Keratinocyte (primary cell): Measurements from ENCODE around the gene NEU4. TPM values are rescaled to one million over a fixed set of nuclear protein-coding genes. Genes with fewer than 3 reads are reported as not detected.

Source experiments
- DNase-seq: peaks from one replicate; pipeline ENCODE4 v3.0.0-alpha.2; 2011; ENCODE audit warnings: low read depth, missing footprints, low spot score
- FAIRE-seq: peaks from 2 replicates; lab custom pipeline; 2011; peaks lifted over from hg19 to GRCh38; lab: Jason Lieb, UNC
- H2AFZ ChIP-seq: 2 replicates; pipeline ENCODE4 v1.6.0; 2012; ENCODE audit warnings: low read length, control low read depth, inconsistent platforms; ENCODE audit not compliant: control insufficient read depth
- H3K27ac ChIP-seq: 2 replicates; pipeline ENCODE4 v1.5.1; 2011; ENCODE audit warnings: low read length; ENCODE audit not compliant: control insufficient read depth, insufficient read depth
- H3K27me3 ChIP-seq: 3 replicates; pipeline ENCODE4 v1.6.0; 2011; ENCODE audit warnings: low read length; ENCODE audit not compliant: control insufficient read depth, insufficient read depth; ENCODE audit errors: extremely low read depth
- H3K36me3 ChIP-seq, 2 experiments: 2 replicates in 1 of 2; 3 replicates in 1 of 2; pipeline ENCODE4 v1.5.1; 2011; ENCODE audit warnings: low read length in 2 of 2, mild to moderate bottlenecking in 1 of 2; ENCODE audit not compliant: control insufficient read depth in 2 of 2, insufficient read depth in 2 of 2; ENCODE audit errors: extremely low read depth in 1 of 2
- H3K4me1 ChIP-seq: 3 replicates; pipeline ENCODE4 v1.5.1; 2011; ENCODE audit warnings: low read length; ENCODE audit not compliant: control insufficient read depth, insufficient read depth; ENCODE audit errors: extremely low read depth
- H3K4me2 ChIP-seq: 3 replicates; pipeline ENCODE4 v1.6.0; 2011; ENCODE audit warnings: low read depth, low read length; ENCODE audit not compliant: control insufficient read depth, insufficient read depth; ENCODE audit errors: extremely low read depth
- H3K4me3 ChIP-seq, 3 experiments: fragments of 200-600 bp in 1 of 3; sonication (generic) in 1 of 3; 2 replicates in 2 of 3; 3 replicates in 1 of 3; pipeline ENCODE4 v1.5.1; 2011 to 2016; ENCODE audit warnings: low read length in 3 of 3, mild to moderate bottlenecking in 3 of 3, control low read depth in 2 of 3, inconsistent platforms in 1 of 3, low read depth in 1 of 3, mixed read lengths in 1 of 3, mixed run types in 1 of 3, moderate library complexity in 1 of 3; ENCODE audit not compliant: control insufficient read depth in 2 of 3, insufficient read depth in 2 of 3; ENCODE audit errors: extremely low read depth in 1 of 3
- H3K79me2 ChIP-seq: 2 replicates; pipeline ENCODE4 v1.6.0; 2012; ENCODE audit warnings: low read length; ENCODE audit not compliant: control insufficient read depth, insufficient read depth
- H3K9ac ChIP-seq: 3 replicates; pipeline ENCODE4 v1.6.0; 2011; ENCODE audit warnings: low read length; ENCODE audit not compliant: control insufficient read depth, insufficient read depth; ENCODE audit errors: extremely low read depth
- H3K9me1 ChIP-seq: 3 replicates; pipeline ENCODE4 v1.6.0; 2011; ENCODE audit warnings: low read length; ENCODE audit not compliant: control insufficient read depth, insufficient read depth; ENCODE audit errors: extremely low read depth
- H3K9me3 ChIP-seq: 2 replicates; pipeline ENCODE4 v1.5.1; 2012; ENCODE audit warnings: low read depth, low read length; ENCODE audit not compliant: control insufficient read depth
- H4K20me1 ChIP-seq: 3 replicates; pipeline ENCODE4 v1.6.0; 2011; ENCODE audit warnings: low read length; ENCODE audit not compliant: control insufficient read depth, insufficient read depth; ENCODE audit errors: extremely low read depth
- CTCF ChIP-seq, 3 experiments: IDR thresholded peaks in 1 of 3; conservative IDR thresholded peaks in 1 of 3; optimal IDR thresholded peaks in 1 of 3; 2 replicates in 2 of 3; 3 replicates in 1 of 3; pipeline versions ENCODE3 to v1.5.1; 2011; ENCODE audit warnings: low read length in 3 of 3, mild to moderate bottlenecking in 3 of 3, moderate library complexity in 2 of 3, control low read depth in 1 of 3, inconsistent platforms in 1 of 3; ENCODE audit not compliant: insufficient read depth in 2 of 3; ENCODE audit errors: extremely low read depth in 1 of 3
- EZH2 ChIP-seq: IDR thresholded peaks from one replicate; pipeline ENCODE4 v1.6.1; 2012; ENCODE audit warnings: inconsistent platforms, mild to moderate bottlenecking, low read length, moderate library complexity
- dilution Hi-C: fragments of 300-500 bp; cut with MboI; formaldehyde crosslinking; loops from one replicate; pipeline ENCODE4 v1.7.0; 2020; ENCODE audit warnings: low sequenced_read_pairs; ENCODE audit not compliant: extremely low pct_ligation_motif_present
- polyA plus RNA-seq, 5 experiments: library from polyadenylated mRNA; depleted of rRNA in 3 of 5; stranded (reverse) in 3 of 5; stranded (forward) in 1 of 5; unstranded in 1 of 5; fragments of >200 nt; gene quantifications; 1 replicate in 1 of 5; 2 replicates in 3 of 5; 3 replicates in 1 of 5; pipeline versions ENCODE4 v1.2.1 to v1.2.3, GENCODE V29; 2011 to 2012; ENCODE audit warnings: missing spikeins in 2 of 5, low read depth in 1 of 5, low replicate concordance in 1 of 5

The NEU4 gene
- polyA plus RNA-seq, 1 donor (not counting 4 experiments of a cell fraction or from before 2014, with no cell fraction given) = not detected

GRCh38 chr2:241801611-241802420 is 7.2 kb upstream of the NEU4 start:
- FAIRE-seq = no peak
- Histone ChIP-seq H2AFZ (no peak overlapping the region), H3K4me1 (no peaks in the 10 kb centered on the region), H3K9me3 (no peaks in the 10 kb centered on the region), H3K9ac (no peak overlapping the region), H3K4me3 (no peak overlapping the region), H3K36me3 (no peaks in the 10 kb centered on the region), H3K79me2 (no peaks in the 10 kb centered on the region), H3K27me3 (peaks cover 20% of the 10 kb centered on the region), H4K20me1 (no peaks in the 10 kb centered on the region), H3K27ac (no peak overlapping the region), H3K4me2 (no peak overlapping the region), H3K9me1 (no peaks in the 10 kb centered on the region)
- TF ChIP-seq EZH2 (no peak), CTCF (optimal IDR thresholded peaks at IDR 0.05 in 1 of 3, IDR thresholded peaks at IDR 0.05 in 1 of 3, conservative IDR thresholded peaks at IDR 0.05 in 1 of 3; ENCODE audit: extremely low read depth in 1 of 3, insufficient read depth in 2 of 3, low read length in 3 of 3) (no peak)
- no peak for DNase-seq
- dilution Hi-C loops = no loop called here

GRCh38 chr2:241802421-241803318 is 6.3 kb upstream of the NEU4 start:
- Histone ChIP-seq H3K79me2 (no peaks in the 10 kb centered on the region), H3K9me3 (no peaks in the 10 kb centered on the region), H3K4me2 (peak overlapping the region; percentile 76), H3K27me3 (peaks cover 20% of the 10 kb centered on the region), H3K27ac (no peak overlapping the region), H3K9ac (no peak overlapping the region), H2AFZ (peak overlapping the region; percentile 86), H4K20me1 (no peaks in the 10 kb centered on the region), H3K36me3 (no peaks in the 10 kb centered on the region), H3K4me1 (no peaks in the 10 kb centered on the region), H3K9me1 (no peaks in the 10 kb centered on the region), H3K4me3 (peak overlapping the region in 1 of 3 experiments; percentile 66)
- FAIRE-seq = no peak
- no peak for DNase-seq
- dilution Hi-C loops = no loop called here
- TF ChIP-seq CTCF (optimal IDR thresholded peaks at IDR 0.05 in 1 of 3, IDR thresholded peaks at IDR 0.05 in 1 of 3, conservative IDR thresholded peaks at IDR 0.05 in 1 of 3; ENCODE audit: extremely low read depth in 1 of 3, insufficient read depth in 2 of 3, low read length in 3 of 3) (no peak), EZH2 (no peak)
